B cell (primary cell): Measurements from ENCODE around the gene NFIC. TPM values are rescaled to one million over a fixed set of nuclear protein-coding genes. Genes with fewer than 3 reads are reported as not detected.

Experiments used
- ATAC-seq: fragments of 200-7000 bp; cut with Tn5 transposase; one replicate; pipeline ENCODE4 v1.10.0; 2021; ENCODE audit warnings: low read depth, mild to moderate bottlenecking, moderate number of reproducible peaks, moderate library complexity
- CTCF ChIA-PET: fragments of 350-600 bp; sonication (Branson Sonifier 250); formaldehyde crosslinking; loops from one replicate; lab custom pipeline; 2021; ENCODE audit warnings: antibody characterized with exemption, inconsistent platforms; lab: Charles Lee
- POLR2A ChIA-PET: fragments of 350-600 bp; sonication (Branson Sonifier 250); formaldehyde crosslinking; loops from one replicate; lab custom pipeline; 2021; ENCODE audit warnings: antibody characterized with exemption; lab: Charles Lee
- DNase-seq: peaks from one replicate; pipeline ENCODE4 v3.0.0; 2013
- H2AFZ ChIP-seq: 2 replicates; pipeline ENCODE4 v1.6.1; 2012; ENCODE audit warnings: mild to moderate bottlenecking, low read depth, low read length; ENCODE audit not compliant: insufficient read depth, poor library complexity, severe bottlenecking
- H3K27ac ChIP-seq, 2 donors: 1 replicate in 1 of 2; 2 replicates in 1 of 2; pipeline ENCODE4 v1.5.1; 2012 to 2013; ENCODE audit warnings: low read length in 2 of 2, mild to moderate bottlenecking in 2 of 2, moderate library complexity in 1 of 2
- H3K27me3 ChIP-seq, 4 experiments: fragments of 200-600 bp in 1 of 4; sonication (generic) in 1 of 4; replicated peaks in 1 of 4; 1 replicate in 2 of 4; 2 replicates in 2 of 4; pipeline versions ENCODE4 v1.6.1 to v1.7.0; 2013 to 2016; ENCODE audit warnings: low read length in 3 of 4, mild to moderate bottlenecking in 2 of 4, mixed read lengths in 1 of 4, moderate library complexity in 1 of 4; ENCODE audit not compliant: insufficient read depth in 4 of 4, control insufficient read depth in 3 of 4; ENCODE audit errors: control extremely low read depth in 1 of 4
- H3K36me3 ChIP-seq, 2 experiments: replicated peaks in 1 of 2; 1 replicate in 1 of 2; 2 replicates in 1 of 2; pipeline versions ENCODE4 v1.6.1 to v1.7.1; 2013; ENCODE audit warnings: low read length in 1 of 2; ENCODE audit not compliant: insufficient read depth in 2 of 2, control insufficient read depth in 1 of 2; ENCODE audit errors: control extremely low read depth in 1 of 2, extremely low read depth in 1 of 2
- H3K4me1 ChIP-seq, 2 donors: fragments of 200-600 bp in 1 of 2; sonication (generic) in 1 of 2; 1 replicate in 1 of 2; 2 replicates in 1 of 2; pipeline versions ENCODE4 v1.5.1 to v1.6.1; 2013 to 2017; ENCODE audit warnings: low read length in 2 of 2; ENCODE audit not compliant: control insufficient read depth in 2 of 2, insufficient read depth in 2 of 2
- H3K4me2 ChIP-seq: replicated peaks from 2 replicates; pipeline ENCODE3; 2012; ENCODE audit warnings: mild to moderate bottlenecking, low read depth, low read length; ENCODE audit not compliant: poor library complexity, severe bottlenecking
- H3K4me3 ChIP-seq, 5 experiments: fragments of 200-600 bp in 1 of 5; sonication (generic) in 1 of 5; 1 replicate in 3 of 5; 2 replicates in 2 of 5; pipeline versions ENCODE4 v1.5.1 to v1.7.0; 2011 to 2016; ENCODE audit warnings: low read length in 4 of 5, mild to moderate bottlenecking in 4 of 5, low read depth in 2 of 5, control low read depth in 1 of 5, moderate library complexity in 1 of 5; ENCODE audit not compliant: insufficient read depth in 1 of 5; ENCODE audit errors: control extremely low read depth in 1 of 5, extremely low read depth in 1 of 5
- H3K79me2 ChIP-seq: fragments of 200-600 bp; sonication (generic); one replicate; pipeline ENCODE4 v1.6.0; 2016; ENCODE audit warnings: low read length; ENCODE audit not compliant: control insufficient read depth, insufficient read depth
- H3K9ac ChIP-seq: fragments of 200-600 bp; sonication (generic); 2 replicates; pipeline ENCODE4 v1.6.1; 2017; ENCODE audit warnings: mild to moderate bottlenecking, low read length, moderate library complexity
- H3K9me3 ChIP-seq, 3 donors: one replicate each; pipeline versions ENCODE4 v1.6.1 to v1.7.1; 2013; ENCODE audit warnings: low read length in 2 of 3; ENCODE audit not compliant: control insufficient read depth in 2 of 3, insufficient read depth in 1 of 3; ENCODE audit errors: control extremely low read depth in 1 of 3
- H4K20me1 ChIP-seq: 2 replicates; pipeline ENCODE4 v1.6.0; 2012; ENCODE audit warnings: mild to moderate bottlenecking, low read length; ENCODE audit not compliant: insufficient read depth, control insufficient read depth, poor library complexity, severe bottlenecking
- H3K27ac Mint-ChIP-seq: one replicate; pipeline ENCODE4 v1.8.0; 2021; ENCODE audit warnings: mixed read lengths
- H3K27me3 Mint-ChIP-seq: one replicate; pipeline ENCODE4 v1.8.0; 2021; ENCODE audit warnings: mixed read lengths
- H3K4me1 Mint-ChIP-seq: one replicate; pipeline ENCODE4 v1.8.0; 2021; ENCODE audit warnings: mixed read lengths
- H3K4me3 Mint-ChIP-seq: one replicate; pipeline ENCODE4 v1.8.0; 2021; ENCODE audit warnings: mixed read lengths
- H3K9me3 Mint-ChIP-seq: one replicate; pipeline ENCODE4 v1.8.0; 2022; ENCODE audit warnings: mixed read lengths; ENCODE audit not compliant: insufficient read depth
- EZH2 ChIP-seq: IDR thresholded peaks from 2 replicates; pipeline ENCODE4 v1.6.1; 2012; ENCODE audit warnings: borderline replicate concordance, low read depth, mild to moderate bottlenecking, moderate library complexity, low read length; ENCODE audit not compliant: insufficient read depth, poor library complexity, severe bottlenecking
- WGBS: methylation state at CpG from one replicate; pipeline ENCODE4 v1.1.5; 2013; ENCODE audit warnings: missing lambda C conversion rate; ENCODE audit not compliant: insufficient coverage; 5-methylcytosine and 5-hydroxymethylcytosine counted together
- intact Hi-C: fragments of 100-400 bp; cut with micrococcal nuclease; formaldehyde crosslinking; loops from one replicate; pipeline ENCODE4 v1.10.0; 2022
- polyA plus RNA-seq: library from polyadenylated mRNA; depleted of rRNA; stranded (reverse); fragments of >200 nt; gene quantifications from 2 replicates; pipeline ENCODE4 v1.2.3, GENCODE V29; 2012
- total RNA-seq, 2 donors: library from RNA; stranded (reverse); fragments of 120-200 nt in 1 of 2; gene quantifications; 1 replicate in 1 of 2; 2 replicates in 1 of 2; pipeline versions ENCODE4 v1.2.3 to v1.2.4, GENCODE V29; 2013 to 2022
- TF ChIP-seq, protein P1 (sequence below): fragments of 200-600 bp; IDR thresholded peaks from one replicate; pipeline ENCODE4 v1.8.0; 2022; ENCODE audit warnings: antibody characterized with exemption, mild to moderate bottlenecking

Gene NFIC
- total and polyA plus RNA-seq, 2 donors (not counting 1 experiment from before 2014, with no cell fraction given) = 3.8 to 23.6 TPM

GRCh38 chr19:3324405-3324856 is 42.0 kb upstream of the NFIC start:
- ATAC-seq = peak; percentile 64

DNA sequence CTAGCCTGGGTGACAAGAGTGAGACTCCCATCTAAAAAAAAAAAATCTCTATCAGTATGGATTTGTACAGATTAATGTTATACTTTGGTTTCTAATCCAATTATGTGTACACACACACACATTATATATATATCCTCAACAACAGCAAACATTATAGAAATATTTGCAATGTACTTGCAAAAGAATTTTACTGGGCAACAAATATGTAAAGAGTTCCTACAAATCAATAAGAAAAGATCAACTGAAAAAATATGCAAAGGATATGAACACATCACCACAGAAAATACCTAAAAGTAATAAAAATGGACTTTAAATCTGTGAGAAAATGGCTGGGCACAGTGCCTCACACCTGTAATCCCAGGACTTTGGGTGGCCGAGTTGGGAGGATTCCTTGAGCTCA is 40.9 kb upstream of the NFIC start:
- DNase-seq (no peak), ATAC-seq (no peak)
- WGBS = 67% methylated on average over 1 of the region's 1 CpG
- H3K4me3 ChIP-seq = no peak overlapping the region
- no peak overlapping the region for H3K27ac ChIP-seq
- H3K4me2 ChIP-seq = no peak overlapping the region
- H3K79me2 ChIP-seq = no peaks in the 10 kb centered on the region
- no peaks in the 10 kb centered on the region for H3K36me3 ChIP-seq
- TF ChIP-seq, protein P1, sequence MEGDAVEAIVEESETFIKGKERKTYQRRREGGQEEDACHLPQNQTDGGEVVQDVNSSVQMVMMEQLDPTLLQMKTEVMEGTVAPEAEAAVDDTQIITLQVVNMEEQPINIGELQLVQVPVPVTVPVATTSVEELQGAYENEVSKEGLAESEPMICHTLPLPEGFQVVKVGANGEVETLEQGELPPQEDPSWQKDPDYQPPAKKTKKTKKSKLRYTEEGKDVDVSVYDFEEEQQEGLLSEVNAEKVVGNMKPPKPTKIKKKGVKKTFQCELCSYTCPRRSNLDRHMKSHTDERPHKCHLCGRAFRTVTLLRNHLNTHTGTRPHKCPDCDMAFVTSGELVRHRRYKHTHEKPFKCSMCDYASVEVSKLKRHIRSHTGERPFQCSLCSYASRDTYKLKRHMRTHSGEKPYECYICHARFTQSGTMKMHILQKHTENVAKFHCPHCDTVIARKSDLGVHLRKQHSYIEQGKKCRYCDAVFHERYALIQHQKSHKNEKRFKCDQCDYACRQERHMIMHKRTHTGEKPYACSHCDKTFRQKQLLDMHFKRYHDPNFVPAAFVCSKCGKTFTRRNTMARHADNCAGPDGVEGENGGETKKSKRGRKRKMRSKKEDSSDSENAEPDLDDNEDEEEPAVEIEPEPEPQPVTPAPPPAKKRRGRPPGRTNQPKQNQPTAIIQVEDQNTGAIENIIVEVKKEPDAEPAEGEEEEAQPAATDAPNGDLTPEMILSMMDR = no peak
- no peak for TF ChIP-seq EZH2
- no peaks in the 10 kb centered on the region for H4K20me1 ChIP-seq
- ChIA-PET POLR2A (no interaction called here), CTCF (interaction anchor here (0.6 to 6.4 kb wide), 7 partner anchors 18 to 159 kb away, joined by 3 to 119 read pairs (median 4); partner anchors contain the start of gene SMIM44)
- Mint-ChIP-seq H3K27me3 (peaks cover 30% of the 10 kb centered on the region), H3K27ac (no peak overlapping the region), H3K9me3 (no peaks in the 10 kb centered on the region), H3K4me1 (no peaks in the 10 kb centered on the region), H3K4me3 (no peak overlapping the region)
- H3K9ac ChIP-seq = no peak overlapping the region
- peaks cover 0 to 11% (median 0%) of the 10 kb centered on the region in 4 experiments for H3K27me3 ChIP-seq
- intact Hi-C loops = loop anchor here (5.0 kb wide), 1 partner anchor 382 kb away; the partner anchor contains the start of gene TJP3
- no peak overlapping the region for H2AFZ ChIP-seq
- H3K9me3 ChIP-seq = peaks cover 0 to 6% (median 0%) of the 10 kb centered on the region in 3 donors
- no peaks in the 10 kb centered on the region for H3K4me1 ChIP-seq

More at GRCh38 chr19:3324405-3324856, 42.0 kb upstream of the NFIC start:
- H4K20me1 ChIP-seq = no peaks in the 10 kb centered on the region
- 47% methylated on average over 5 of the region's 5 CpGs for WGBS
- no peak overlapping the region for H3K27ac ChIP-seq
- no peak overlapping the region for H3K9ac ChIP-seq
- H3K4me3 ChIP-seq = no peak overlapping the region
- H2AFZ ChIP-seq = no peak overlapping the region
- H3K27me3 Mint-ChIP-seq = peaks cover 35% of the 10 kb centered on the region
- no peaks in the 10 kb centered on the region for H3K4me1 ChIP-seq
- no peaks in the 10 kb centered on the region for H3K4me1 Mint-ChIP-seq
- DNase-seq = peak; percentile 62
- no peaks in the 10 kb centered on the region for H3K36me3 ChIP-seq
- peaks cover 0 to 14% (median 0%) of the 10 kb centered on the region in 4 experiments for H3K27me3 ChIP-seq
- intact Hi-C loops = no loop called here
- no peaks in the 10 kb centered on the region for H3K9me3 Mint-ChIP-seq
- ChIA-PET POLR2A (no interaction called here), CTCF (interaction anchor here (1.4 to 6.4 kb wide), 4 partner anchors 105 to 161 kb away, joined by 4 to 119 read pairs (median 13); partner anchors contain the start of gene SMIM44)
- H3K27ac Mint-ChIP-seq = no peak overlapping the region
- H3K79me2 ChIP-seq = no peaks in the 10 kb centered on the region
- H3K4me2 ChIP-seq = no peak overlapping the region
- H3K4me3 Mint-ChIP-seq = no peak overlapping the region
- no peak for TF ChIP-seq EZH2
- TF ChIP-seq, protein P1 = peak; percentile 70
- H3K9me3 ChIP-seq = peaks cover 0 to 6% (median 0%) of the 10 kb centered on the region in 3 donors
